Breast epithelium (tissue), 4 donors: ENCODE results near the gene REC114. TPM values are rescaled to one million over a fixed set of nuclear protein-coding genes. Genes with fewer than 3 reads are reported as not detected.
"Not testable (repeated sequence)": the region's sequence is repeated elsewhere in the genome, so short reads cannot be mapped to it uniquely, and the experiment has no call there.

Source experiments
- DNase-seq, 2 donors: peaks; one replicate each; pipeline ENCODE4 v3.0.0-alpha.2; 2019; ENCODE audit warnings: low spot score in 2 of 2
- H3K27ac ChIP-seq, 2 donors: fragments of 200-600 bp; sonication (generic) in 1 of 2; one replicate each; pipeline ENCODE4 v1.5.1; 2016 to 2019; ENCODE audit warnings: mild to moderate bottlenecking in 1 of 2
- H3K27me3 ChIP-seq, 2 donors: fragments of 200-600 bp; sonication (generic) in 1 of 2; one replicate each; pipeline versions ENCODE4 v1.5.1 to v1.6.0; 2017 to 2019; ENCODE audit warnings: control low read depth in 1 of 2, mild to moderate bottlenecking in 1 of 2
- H3K36me3 ChIP-seq: fragments of 200-600 bp; one replicate; pipeline ENCODE4 v1.5.1; 2019
- H3K4me1 ChIP-seq, 2 donors: fragments of 200-600 bp; sonication (generic); one replicate each; pipeline ENCODE4 v1.5.1; 2016 to 2019; ENCODE audit warnings: control low read depth in 1 of 2
- H3K4me3 ChIP-seq, 3 donors: fragments of 200-600 bp; sonication (generic); 1 replicate in 2 of 3; 2 replicates in 1 of 3; pipeline ENCODE4 v1.5.1; 2016 to 2019; ENCODE audit warnings: mild to moderate bottlenecking in 3 of 3, moderate library complexity in 2 of 3
- H3K9me3 ChIP-seq, 2 donors: fragments of 200-600 bp; sonication (generic) in 1 of 2; one replicate each; pipeline ENCODE4 v1.5.1; 2016 to 2019; ENCODE audit warnings: control low read depth in 1 of 2
- POLR2A ChIP-seq: fragments of 450-650 bp; IDR thresholded peaks from one replicate; pipeline ENCODE4 v1.6.1; 2016; ENCODE audit warnings: antibody characterized with exemption, mild to moderate bottlenecking, moderate library complexity
- POLR2AphosphoS5 ChIP-seq, 3 donors: sonication (generic); formaldehyde crosslinking; IDR thresholded peaks; one replicate each; pipeline ENCODE4 v1.6.1; 2017; ENCODE audit warnings: antibody characterized with exemption in 3 of 3
- intact Hi-C: fragments of 100-400 bp; cut with DNase I; formaldehyde crosslinking; loops from one replicate; pipeline ENCODE4 v1.15.1; 2023; ENCODE audit warnings: low total_unique reads
- total RNA-seq, 3 donors: library from RNA; depleted of rRNA; stranded (reverse); fragments of >200 nt; gene quantifications; one replicate each; pipeline ENCODE4 v1.1.0, GENCODE V29; 2016
- TF ChIP-seq, protein P1 (sequence below), 3 donors: fragments of 450-650 bp; IDR thresholded peaks; one replicate each; pipeline ENCODE4 v1.5.1; 2016 to 2017; ENCODE audit warnings: antibody characterized with exemption in 3 of 3, mild to moderate bottlenecking in 3 of 3, moderate library complexity in 3 of 3

The REC114 gene
- total RNA-seq, 3 donors from 2014 or later: not detected

DNA sequence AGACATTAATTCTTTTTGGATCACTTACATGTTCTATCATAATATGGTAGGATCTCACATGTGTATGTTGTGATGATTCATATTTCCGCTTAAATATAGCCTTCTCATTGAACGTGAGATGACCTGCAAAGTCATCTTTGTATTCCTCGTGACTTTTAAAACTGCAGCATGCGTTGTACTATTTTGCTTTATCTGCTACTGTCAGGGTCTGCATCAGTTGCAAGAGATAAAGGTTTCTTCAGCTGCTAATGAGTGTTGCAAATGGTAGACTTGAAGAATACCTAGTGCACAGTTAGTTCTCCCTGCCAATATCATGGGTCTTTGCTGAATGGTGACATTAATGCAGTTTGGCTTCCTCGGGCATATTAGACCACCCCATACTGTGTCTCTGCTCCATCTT lies 31.8 kb downstream of the REC114 start:
- no peaks in the 10 kb centered on the region for H3K36me3 ChIP-seq
- intact Hi-C loops: no loop called here
- TF ChIP-seq POLR2AphosphoS5 (IDR thresholded peaks at IDR 0.05): no peak
- TF ChIP-seq, protein P1, sequence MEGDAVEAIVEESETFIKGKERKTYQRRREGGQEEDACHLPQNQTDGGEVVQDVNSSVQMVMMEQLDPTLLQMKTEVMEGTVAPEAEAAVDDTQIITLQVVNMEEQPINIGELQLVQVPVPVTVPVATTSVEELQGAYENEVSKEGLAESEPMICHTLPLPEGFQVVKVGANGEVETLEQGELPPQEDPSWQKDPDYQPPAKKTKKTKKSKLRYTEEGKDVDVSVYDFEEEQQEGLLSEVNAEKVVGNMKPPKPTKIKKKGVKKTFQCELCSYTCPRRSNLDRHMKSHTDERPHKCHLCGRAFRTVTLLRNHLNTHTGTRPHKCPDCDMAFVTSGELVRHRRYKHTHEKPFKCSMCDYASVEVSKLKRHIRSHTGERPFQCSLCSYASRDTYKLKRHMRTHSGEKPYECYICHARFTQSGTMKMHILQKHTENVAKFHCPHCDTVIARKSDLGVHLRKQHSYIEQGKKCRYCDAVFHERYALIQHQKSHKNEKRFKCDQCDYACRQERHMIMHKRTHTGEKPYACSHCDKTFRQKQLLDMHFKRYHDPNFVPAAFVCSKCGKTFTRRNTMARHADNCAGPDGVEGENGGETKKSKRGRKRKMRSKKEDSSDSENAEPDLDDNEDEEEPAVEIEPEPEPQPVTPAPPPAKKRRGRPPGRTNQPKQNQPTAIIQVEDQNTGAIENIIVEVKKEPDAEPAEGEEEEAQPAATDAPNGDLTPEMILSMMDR (IDR thresholded peaks at IDR 0.05): no peak
- DNase-seq: no peak
- no peaks in the 10 kb centered on the region for H3K4me1 ChIP-seq
- H3K4me3 ChIP-seq: no peak overlapping the region
- H3K9me3 ChIP-seq: no peaks in the 10 kb centered on the region
- no peaks in the 10 kb centered on the region for H3K27me3 ChIP-seq
- H3K27ac ChIP-seq: no peak overlapping the region

DNA sequence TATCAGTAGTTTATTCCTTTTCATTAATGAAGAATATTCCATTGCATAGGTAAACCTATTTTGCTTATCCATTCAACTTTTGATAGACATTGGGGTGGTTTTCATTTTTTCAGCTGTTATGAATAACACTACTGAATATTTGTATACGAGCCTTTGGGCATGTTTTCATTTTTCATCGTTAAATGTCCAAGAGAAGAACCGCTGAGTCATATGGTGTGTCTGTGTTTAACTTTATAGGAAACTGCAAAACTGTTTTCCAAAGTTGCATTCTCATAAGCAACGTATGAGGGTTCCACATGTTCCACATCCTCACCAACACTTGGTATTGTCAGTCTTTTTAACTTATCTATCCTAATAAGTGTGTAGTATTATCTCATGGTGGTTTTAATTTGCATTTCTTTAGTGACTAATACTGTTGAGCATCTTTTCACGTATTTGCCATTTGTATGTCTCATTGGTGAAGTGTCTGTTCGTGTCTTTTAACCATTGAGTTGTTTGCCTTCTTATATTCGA lies 33.8 kb downstream of the REC114 start:
- Histone ChIP-seq H3K9me3 (no peaks in the 10 kb centered on the region), H3K27ac (no peak overlapping the region), H3K27me3 (no peaks in the 10 kb centered on the region), H3K36me3 (no peaks in the 10 kb centered on the region), H3K4me1 (no peaks in the 10 kb centered on the region), H3K4me3 (no peak overlapping the region)
- intact Hi-C loops: no loop called here
- no peak for TF ChIP-seq POLR2A
- TF ChIP-seq, protein P1 (IDR thresholded peaks at IDR 0.05): no peak
- no peak for TF ChIP-seq POLR2AphosphoS5 (IDR thresholded peaks at IDR 0.05)
- no peak for DNase-seq

DNA sequence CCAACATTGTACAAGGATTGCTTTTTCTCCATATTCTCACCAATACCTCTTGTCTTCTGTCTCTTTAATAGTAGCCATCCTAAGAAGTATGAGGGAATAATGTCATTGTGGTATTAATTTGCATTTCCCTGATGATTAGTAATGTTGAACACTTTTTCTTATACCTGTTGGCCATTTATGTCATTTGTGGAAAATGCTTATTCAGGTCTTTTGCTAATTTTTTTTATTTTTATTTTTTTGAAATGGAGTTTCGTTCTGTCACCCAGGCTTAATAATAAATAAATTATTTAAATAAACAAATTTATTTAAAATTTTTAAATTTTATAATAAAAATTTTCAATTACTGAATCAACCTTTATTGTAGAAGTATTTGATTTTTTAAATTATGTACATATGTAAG lies 37.1 kb downstream of the REC114 start:
- intact Hi-C loops: no loop called here
- no peak overlapping the region for H3K4me3 ChIP-seq
- H3K36me3 ChIP-seq: no peaks in the 10 kb centered on the region
- H3K4me1 ChIP-seq: no peaks in the 10 kb centered on the region
- H3K9me3 ChIP-seq: no peaks in the 10 kb centered on the region
- DNase-seq: no peak
- no peak for TF ChIP-seq POLR2A
- no peak for TF ChIP-seq POLR2AphosphoS5 (IDR thresholded peaks at IDR 0.05)
- no peaks in the 10 kb centered on the region for H3K27me3 ChIP-seq
- H3K27ac ChIP-seq: no peak overlapping the region

DNA sequence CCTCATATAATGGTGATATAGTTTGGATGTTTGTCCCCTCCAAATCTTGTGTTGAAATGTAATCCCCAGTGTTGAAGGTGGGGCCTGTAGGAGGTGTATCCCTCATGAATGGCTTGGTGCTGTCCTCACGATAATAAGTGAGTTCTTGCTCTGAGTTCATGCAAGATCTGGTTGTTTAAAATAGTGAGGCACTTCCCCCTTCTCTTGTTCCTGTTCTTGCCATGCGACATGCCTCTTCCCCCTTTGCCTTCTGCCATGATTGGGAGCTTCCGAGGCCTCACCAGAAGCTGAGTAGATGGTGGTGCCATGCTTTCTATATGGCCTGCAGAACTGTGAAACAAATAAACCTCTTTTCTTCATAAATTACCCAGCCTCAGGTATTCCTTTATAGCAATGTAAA lies 39.2 kb downstream of the REC114 start:
- DNase-seq: no peak
- H3K4me3 ChIP-seq: no peak overlapping the region
- H3K9me3 ChIP-seq: no peaks in the 10 kb centered on the region
- H3K27ac ChIP-seq: no peak overlapping the region
- intact Hi-C loops: no loop called here
- H3K27me3 ChIP-seq: no peaks in the 10 kb centered on the region
- H3K4me1 ChIP-seq: no peaks in the 10 kb centered on the region
- H3K36me3 ChIP-seq: no peaks in the 10 kb centered on the region
- TF ChIP-seq, protein P1 (IDR thresholded peaks at IDR 0.05): no peak
- TF ChIP-seq POLR2A: no peak

DNA sequence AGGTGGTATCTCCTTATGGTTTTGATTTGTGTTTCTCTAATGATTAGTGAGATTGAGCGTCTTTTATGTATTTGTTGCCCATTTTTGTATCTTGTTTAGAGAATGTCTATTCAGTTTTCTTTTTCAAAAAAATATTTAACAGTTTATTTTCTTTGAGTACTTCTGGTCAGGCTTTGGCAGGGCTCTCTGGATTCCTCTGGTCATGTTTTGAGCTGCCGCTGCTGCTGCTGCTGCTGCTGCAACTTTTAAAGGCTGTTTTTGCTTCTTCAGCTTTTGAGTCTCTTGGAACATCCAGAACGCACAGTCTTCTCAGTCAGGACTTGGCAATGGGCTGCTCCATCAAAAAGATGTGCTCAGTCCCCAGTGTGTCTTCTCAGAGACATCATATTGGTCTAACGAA lies 40.1 kb downstream of the REC114 start:
- no peaks in the 10 kb centered on the region for H3K4me1 ChIP-seq
- TF ChIP-seq POLR2AphosphoS5 (IDR thresholded peaks at IDR 0.05): no peak
- TF ChIP-seq, protein P1 (IDR thresholded peaks at IDR 0.05): no peak
- no peak for TF ChIP-seq POLR2A
- intact Hi-C loops: no loop called here
- no peaks in the 10 kb centered on the region for H3K27me3 ChIP-seq
- no peak for DNase-seq
- H3K36me3 ChIP-seq: no peaks in the 10 kb centered on the region
- no peak overlapping the region for H3K4me3 ChIP-seq
- H3K27ac ChIP-seq: no peak overlapping the region
- H3K9me3 ChIP-seq: no peaks in the 10 kb centered on the region

DNA sequence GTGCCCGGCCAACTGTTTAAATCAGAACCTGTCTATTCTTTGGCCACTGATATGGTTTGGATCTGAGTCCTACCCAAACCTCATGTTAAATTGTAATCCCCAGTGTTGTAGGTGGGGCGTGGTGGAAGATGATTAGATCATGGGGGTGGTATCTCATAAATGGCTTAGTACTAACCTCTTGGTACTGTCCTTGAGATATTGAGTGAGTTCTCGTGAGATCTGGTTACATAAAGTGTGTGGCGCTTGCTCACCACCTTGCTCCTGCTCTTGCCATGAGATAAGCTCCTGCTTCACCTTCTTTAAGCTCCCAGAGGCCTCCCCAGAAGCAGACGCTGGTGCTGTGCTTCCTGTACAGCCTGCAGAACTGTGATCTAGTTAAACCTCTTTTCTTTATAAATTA lies 42.4 kb downstream of the REC114 start:
- intact Hi-C loops: no loop called here
- DNase-seq: no peak
- no peaks in the 10 kb centered on the region for H3K27me3 ChIP-seq
- no peaks in the 10 kb centered on the region for H3K36me3 ChIP-seq
- TF ChIP-seq POLR2AphosphoS5 (IDR thresholded peaks at IDR 0.05): no peak
- no peak for TF ChIP-seq POLR2A
- TF ChIP-seq, protein P1 (IDR thresholded peaks at IDR 0.05): no peak
- H3K4me3 ChIP-seq: no peak overlapping the region
- H3K4me1 ChIP-seq: no peaks in the 10 kb centered on the region
- no peak overlapping the region for H3K27ac ChIP-seq
- H3K9me3 ChIP-seq: no peaks in the 10 kb centered on the region

DNA sequence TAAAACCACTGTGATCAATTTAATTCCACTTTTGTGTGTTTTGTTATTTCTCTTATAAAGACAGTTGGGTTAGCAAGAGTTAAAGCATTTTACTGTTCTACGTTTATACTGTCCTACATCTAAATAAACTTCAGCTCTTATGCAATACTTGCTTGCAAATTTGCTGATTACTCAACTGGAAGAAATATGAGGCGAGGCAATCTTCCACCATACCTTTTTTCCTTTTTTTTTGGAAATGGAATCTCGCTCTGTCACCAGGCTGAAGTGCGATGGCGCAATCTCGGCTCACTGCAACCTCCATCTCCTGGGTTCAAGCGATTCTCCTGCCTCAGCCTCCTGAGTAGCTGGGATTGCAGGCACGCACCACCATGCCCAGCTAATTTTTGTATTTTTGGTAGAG lies 42.9 kb downstream of the REC114 start:
- H3K4me3 ChIP-seq, DNase-seq, H3K27me3 ChIP-seq, H3K36me3 ChIP-seq, intact Hi-C loops, H3K9me3 ChIP-seq, H3K27ac ChIP-seq, H3K4me1 ChIP-seq: not testable (repeated sequence)
